ENCODE measurements around the gene PNMA1.

Gene PNMA1

GRCh38 chr14:73713803-73714655 is at the start of gene PNMA1:
PNMA1 (minus strand) TSS chr14:73714384; CDS start chr14:73713639, 745 bp downstream.
- peak; percentile 67 for DNase-seq

- peak; percentile 79 for DNase-seq
Observed at GRCh38 chr14:73763396-73763795, 49.2 kb upstream of the PNMA1 start.

- DNase-seq = peak; percentile 33
Observed at GRCh38 chr14:73762375-73762822, 48.2 kb upstream of the PNMA1 start.

GRCh38 chr14:73761618-73762355 is 47.6 kb upstream of the PNMA1 start:
- no peak for DNase-seq

GRCh38 chr14:73760598-73761586 is 46.7 kb upstream of the PNMA1 start:
- no peak for DNase-seq

GRCh38 chr14:73759714-73760597 is 45.8 kb upstream of the PNMA1 start:
- peak; percentile 93 for DNase-seq

- no peak for DNase-seq
Observed at GRCh38 chr14:73759183-73759713, 45.1 kb upstream of the PNMA1 start.

- peak; percentile 32 for DNase-seq
Observed at GRCh38 chr14:73758392-73759182, 44.4 kb upstream of the PNMA1 start.

GRCh38 chr14:73757876-73758391 is 43.8 kb upstream of the PNMA1 start:
- no peak for DNase-seq

GRCh38 chr14:73757381-73757780 is 43.2 kb upstream of the PNMA1 start:
- DNase-seq = no peak

- no peak for DNase-seq
Observed at GRCh38 chr14:73755434-73756014, 41.3 kb upstream of the PNMA1 start.

- no peak for DNase-seq
Observed at GRCh38 chr14:73754911-73755360, 40.8 kb upstream of the PNMA1 start.

GRCh38 chr14:73753887-73754795 is 40.0 kb upstream of the PNMA1 start:
- no peak for DNase-seq

GRCh38 chr14:73753124-73753886 is 39.1 kb upstream of the PNMA1 start:
- no peak for DNase-seq

GRCh38 chr14:73752297-73752992 is 38.3 kb upstream of the PNMA1 start:
- DNase-seq = no peak

- DNase-seq = no peak
Observed at GRCh38 chr14:73751157-73751691, 37.0 kb upstream of the PNMA1 start.

- no peak for DNase-seq
Observed at GRCh38 chr14:73750531-73750901, 36.3 kb upstream of the PNMA1 start.

Data from DMS153 (cell line).